ENCODE data around the gene EVA1C. TPM values are rescaled to one million over a fixed set of nuclear protein-coding genes. Genes with fewer than 3 reads are reported as not detected.
"Not testable (repeated sequence)": the region's sequence is repeated elsewhere in the genome, so short reads cannot be mapped to it uniquely, and the experiment has no call there.

EVA1C gene
- total RNA-seq, 1 donor from 2014 or later, result 34.8 TPM

DNA sequence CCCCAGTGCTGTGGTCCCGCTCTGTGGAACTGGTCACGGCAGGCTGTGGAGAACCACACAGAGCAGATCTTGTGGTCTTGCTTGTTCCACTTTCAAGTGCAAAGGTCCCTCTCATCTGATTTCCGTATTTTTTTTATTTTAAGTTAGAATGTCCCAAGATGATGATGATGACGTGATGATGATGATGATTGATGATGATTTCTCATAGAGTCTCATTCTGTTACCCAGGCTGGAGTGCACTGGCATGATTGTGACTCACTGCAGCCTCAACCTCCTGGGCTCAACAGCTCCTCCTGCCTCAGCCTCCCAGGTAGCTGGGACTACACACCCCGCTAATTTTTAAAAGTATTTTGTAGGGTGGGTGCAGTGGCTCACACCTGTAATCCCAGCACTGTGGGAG is 12.2 kb downstream of the EVA1C start:
- no peak for DNase-seq (ENCODE audit: low spot score)

DNA sequence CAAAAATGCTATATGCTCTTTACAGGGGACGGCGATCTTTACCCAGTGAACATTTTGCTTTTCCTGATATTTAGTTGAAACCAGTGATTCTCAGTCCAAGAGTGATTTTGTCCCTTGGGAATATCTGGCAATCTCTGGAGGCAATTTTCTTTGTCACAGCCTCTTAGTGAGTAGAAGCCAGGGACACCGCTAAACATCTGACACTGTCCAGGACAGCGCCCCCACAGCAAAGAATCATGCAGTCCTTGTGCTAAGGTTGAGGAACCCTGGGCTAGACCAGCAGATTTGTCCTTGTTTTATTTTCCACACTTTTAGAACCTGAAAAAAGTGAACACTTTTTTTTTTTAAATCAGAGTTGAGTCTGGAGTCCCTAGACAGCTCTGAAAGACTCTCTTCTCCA is 13.1 kb downstream of the EVA1C start:
- DNase-seq (ENCODE audit: low spot score), result no peak

DNA sequence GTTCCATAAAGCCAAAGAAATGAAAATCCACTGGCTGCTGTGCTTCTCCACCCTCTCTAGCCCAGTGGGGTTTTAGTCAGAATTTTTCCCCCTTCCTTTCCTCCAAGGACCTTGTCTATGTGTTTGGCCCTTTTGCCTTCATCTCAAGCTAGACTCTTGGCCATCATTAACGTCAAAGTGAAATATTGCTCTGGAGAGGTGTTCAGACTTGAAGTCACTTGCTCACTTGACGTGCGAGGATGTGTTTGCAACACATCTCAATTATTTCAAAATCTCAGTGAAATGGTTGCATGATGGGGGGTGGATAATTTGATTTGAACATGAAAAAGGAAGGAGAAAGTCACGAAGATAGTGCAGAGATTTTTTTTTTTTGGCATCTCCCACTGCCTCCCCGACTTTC is 13.6 kb downstream of the EVA1C start:
- DNase-seq (ENCODE audit: low spot score), result no peak

DNA sequence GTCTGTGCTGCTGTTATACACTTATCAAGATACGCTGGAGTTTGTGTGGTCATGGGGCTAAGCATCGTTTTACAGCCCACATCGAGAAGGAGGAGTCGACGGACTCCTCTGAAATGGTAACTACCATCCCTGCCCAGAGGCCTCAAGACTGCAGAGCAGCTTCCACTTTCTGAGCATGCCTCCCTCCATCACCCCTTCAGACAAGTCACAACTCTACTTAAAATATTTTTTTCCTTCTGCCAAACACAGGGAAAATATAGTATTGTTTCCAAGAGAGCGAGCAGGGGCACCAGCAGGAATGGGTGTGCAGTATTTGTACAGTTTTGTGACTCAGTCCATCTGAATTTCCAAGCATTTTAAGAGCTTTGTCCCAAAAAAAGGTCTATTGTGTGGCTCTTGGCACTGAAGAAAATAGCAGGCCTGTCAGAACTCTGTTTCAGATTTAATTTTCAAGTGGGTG is 14.1 kb downstream of the EVA1C start:
- DNase-seq (ENCODE audit: low spot score), result no peak

DNA sequence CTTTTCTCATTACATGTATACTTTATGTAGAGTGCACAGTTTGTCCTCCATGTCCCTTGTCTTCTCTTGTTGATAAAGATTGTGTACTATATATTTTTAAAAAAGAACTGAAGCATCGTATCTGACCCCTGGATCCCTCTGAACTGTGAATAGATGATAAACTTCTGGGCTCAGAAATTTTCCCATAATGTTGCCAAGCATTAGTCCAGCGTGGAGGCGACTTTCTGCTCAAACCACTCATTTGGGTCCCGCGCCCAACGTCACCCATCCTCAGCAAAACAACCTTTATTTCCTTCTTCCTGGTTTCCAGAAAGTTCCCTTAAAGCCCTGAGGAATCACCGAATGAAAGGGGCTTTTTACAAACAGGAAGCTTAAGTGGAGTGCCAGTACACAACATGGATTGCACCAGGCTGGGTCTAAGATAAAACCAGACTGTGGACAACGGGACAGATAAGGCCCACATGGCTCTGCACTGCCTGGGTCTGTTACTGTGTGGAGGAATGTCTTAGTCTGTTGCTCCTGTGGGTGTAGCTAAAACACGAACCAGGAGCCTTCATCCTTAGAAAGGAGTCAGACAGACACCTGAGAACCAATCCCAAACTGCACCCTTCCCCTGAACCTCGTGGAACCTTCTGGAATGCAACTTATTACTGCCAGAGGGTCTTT is 15.6 kb downstream of the EVA1C start:
- no peak for DNase-seq (ENCODE audit: low spot score)

DNA sequence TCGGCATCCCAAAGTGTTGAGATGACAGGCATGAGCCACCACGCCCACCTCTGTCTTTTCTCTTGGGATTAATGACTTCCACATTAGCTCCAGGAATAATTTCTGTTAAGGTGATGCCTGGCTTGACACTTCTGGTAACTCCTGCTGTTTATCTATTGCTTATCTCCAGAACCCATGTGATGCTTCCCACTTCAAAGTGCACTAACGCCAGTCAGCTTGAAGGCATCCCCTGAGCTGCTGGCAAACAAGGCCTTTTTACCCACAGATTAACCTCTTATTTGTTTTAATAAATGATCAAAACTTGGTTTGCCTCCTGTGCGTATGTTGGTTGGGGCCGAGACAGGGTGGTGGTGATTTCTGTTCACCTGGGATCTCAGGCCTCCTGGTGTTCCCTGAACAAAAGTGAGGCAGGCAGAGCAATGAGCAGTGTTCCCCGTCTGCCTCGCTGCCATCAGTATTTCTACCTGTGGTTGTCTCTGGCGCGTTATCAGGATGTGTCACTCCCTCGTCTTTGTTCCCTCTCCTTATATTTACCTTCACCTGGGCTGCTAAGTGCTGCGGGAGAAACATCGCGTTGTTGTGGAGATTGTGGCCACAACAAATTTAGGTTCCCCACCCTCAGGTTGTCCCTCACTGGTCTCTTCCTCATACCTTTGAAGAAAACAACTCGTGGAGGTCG is 20.6 kb downstream of the EVA1C start:
- peak; percentile 42 for DNase-seq (ENCODE audit: low spot score)

DNA sequence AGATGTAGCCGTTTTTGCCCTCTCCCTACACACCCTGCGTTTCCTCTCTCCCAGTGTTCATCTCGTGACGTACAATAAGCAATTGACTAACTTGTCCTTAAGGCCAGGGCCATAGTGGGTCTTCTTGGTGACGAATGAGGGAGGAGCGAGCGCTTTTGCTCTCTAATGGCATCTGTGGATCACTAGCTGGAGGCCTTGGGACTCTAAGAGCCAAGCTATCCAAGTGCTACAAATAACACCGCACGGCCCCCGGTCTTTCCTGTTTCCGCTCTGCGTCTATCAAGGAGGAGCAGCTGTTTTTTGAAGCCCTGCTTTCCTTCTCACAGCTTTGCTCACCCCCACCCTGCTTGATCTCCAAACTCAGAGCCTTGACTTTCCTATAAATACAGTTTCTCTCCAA is 25.2 kb downstream of the EVA1C start:
- no peak for DNase-seq (ENCODE audit: low spot score)

DNA sequence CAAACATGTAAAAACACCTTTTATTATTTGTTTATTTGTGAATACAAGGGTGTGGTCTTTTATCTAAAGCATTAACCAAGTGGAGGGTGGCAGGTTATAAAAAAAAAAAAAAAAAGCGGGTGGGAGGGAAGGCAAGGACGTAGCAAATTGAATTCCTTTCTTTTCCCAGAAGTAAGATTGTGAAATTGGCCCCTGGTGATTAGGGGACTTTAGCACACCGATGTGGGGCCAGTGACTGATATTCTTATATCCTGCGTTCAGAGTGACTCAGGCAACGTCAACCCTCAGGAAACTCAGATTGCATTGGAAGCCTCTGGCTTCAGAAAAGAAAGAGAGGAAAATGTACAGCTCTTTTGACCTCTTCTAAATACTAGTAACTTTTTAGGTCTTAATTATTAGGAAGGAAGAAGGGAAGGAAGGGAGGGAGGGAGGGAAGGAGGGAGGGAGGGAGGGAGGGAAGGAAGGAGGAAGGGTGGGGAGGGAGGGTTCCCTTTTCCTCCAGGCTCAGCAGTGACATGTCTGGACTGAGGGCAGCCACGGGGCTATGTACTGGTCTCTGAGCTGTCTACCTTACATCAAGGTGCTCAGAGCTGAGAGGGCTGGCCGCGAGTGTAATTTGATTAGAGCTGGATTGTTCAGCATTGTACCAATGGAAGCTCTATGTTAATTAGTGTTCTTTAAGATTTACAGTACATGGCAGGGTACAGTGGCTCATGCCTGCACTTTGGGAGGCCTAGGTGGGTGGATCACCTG is 30.2 kb downstream of the EVA1C start:
- no peak for DNase-seq (ENCODE audit: low spot score)

DNA sequence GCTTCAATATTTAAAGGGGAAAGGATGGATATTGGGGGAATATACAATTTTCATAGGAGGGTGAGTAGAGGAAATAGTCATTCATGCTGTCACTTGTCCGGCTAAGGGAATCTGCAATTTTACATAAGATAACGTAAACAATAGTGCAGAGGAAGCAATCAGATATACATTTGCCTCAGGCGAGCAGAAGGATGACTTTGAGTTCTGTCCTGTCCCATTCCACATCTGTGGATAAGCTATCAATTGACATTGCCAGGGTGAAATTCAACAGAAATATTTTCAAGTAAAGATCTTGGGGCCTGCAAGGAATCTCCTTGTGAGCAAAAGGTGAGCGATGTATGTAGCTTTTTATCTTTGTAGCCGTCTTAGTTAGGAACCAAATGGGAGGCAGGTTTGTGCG is 32.6 kb downstream of the EVA1C start:
- no peak for DNase-seq (ENCODE audit: low spot score)

DNA sequence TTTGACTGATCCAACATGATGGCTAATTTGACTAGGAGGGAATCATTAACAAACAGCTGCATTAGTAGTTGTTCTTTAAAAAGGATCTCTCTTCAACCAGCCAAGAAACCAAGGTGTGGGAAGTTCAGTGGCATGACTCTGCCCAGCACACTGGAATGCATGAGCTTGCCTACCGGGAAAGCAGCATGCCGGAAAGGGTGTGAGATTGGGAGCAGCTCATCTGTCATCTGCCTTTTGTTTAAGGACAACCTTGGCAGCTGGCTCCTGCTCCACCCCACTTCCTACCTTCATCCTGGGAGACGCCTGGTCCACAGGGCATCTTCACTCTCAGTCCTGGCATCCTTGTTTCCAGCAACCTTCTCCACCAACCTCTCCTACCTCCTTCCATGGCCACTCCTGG is 33.9 kb downstream of the EVA1C start:
- DNase-seq (ENCODE audit: low spot score), result not testable (repeated sequence)

DNA sequence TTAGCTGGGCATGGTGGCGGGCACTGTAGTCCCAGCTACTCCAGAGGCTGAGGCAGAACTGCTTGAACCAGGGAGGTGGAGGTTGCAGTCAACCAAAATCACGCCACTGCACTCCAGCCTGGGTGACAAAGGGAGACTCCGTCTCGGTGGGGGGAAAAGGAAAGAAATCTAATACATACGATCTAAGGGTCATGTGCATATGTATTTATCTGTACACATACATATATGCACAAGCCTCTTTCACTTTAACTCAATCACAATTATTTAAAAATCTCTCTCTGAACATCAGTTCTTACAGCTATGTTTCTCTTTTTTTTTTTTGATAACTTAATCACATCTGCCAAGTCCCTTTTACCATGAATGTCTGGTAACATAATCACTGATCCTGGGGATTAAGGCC is 34.7 kb downstream of the EVA1C start:
- no peak for DNase-seq (ENCODE audit: low spot score)

DNA sequence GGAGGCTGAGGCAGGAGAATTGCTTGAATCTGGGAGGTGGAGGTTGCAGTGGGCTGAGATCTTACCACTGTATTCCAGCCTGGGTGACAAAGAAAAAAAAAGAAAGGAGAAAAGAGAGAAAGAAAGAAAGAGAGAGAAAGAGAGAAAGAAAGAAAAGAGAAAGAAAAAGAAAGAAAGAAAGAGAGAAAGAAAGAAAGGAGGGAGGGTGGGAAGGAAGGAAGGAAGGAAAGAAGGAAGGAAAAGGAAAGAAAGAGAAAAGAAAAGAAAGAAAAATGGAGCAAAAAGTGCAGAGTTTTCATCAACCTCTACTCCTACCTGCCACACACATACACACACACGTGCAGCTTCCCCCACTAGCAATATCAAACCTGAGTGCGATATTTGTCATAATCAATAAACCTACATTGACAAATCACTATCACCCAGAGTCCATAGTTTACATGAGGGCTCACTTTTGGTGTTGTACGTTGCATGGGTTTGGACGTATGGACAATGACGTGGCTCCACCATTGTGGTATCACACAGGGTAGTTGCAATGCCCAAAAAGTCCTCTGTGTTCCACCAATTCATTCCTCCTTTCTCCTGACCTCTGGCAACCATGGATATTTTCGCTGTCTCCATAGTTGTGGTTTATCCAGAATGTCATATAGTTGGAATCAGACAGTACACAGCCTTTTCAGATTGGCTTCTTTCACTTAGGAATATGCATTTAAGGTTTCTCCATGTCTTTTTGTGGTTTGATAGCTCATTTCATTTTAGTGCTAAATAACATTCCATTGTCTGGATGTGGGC is 36.5 kb downstream of the EVA1C start:
- DNase-seq (ENCODE audit: low spot score), result no peak

DNA sequence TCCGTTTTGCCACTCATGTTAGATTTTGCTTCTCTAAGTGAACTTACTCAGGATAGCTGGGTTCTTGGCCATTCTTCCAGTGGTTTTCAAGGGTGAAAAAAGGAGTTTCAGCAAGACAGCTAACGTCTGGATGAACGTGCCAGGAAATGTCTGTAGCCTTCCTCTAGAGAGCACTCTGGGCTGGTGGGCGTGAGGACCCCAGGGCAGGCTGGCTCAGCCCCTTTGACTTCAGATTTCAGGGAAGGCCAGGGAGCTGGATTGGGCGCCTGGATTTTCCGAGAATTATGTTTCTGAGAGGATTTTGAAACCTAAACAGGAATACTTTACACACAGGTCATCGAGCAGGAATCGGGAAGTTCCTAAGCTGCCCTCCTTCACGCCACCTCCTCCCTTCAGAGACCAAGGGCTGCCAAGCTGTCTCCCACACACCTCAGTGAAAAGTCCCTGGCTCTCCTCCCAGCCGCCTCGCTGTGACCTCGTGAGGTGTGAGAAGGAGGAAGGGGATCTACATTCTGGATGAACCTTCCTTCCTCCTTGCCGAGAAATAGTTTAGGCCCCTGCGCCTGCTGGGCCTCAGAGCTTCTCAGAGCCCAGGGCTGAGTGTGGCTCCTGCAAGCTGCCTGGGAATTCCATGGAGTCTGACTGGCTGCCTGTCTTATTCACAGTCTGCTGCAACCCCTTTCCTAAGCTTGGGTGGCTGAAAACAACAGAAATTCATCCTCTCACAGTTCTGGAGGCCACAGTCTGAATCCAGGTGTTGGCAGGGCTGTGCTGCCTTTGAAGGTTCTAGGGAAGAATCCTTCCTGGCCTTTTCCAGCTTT is 38.6 kb downstream of the EVA1C start:
- DNase-seq (ENCODE audit: low spot score), result peak; percentile 68

DNA sequence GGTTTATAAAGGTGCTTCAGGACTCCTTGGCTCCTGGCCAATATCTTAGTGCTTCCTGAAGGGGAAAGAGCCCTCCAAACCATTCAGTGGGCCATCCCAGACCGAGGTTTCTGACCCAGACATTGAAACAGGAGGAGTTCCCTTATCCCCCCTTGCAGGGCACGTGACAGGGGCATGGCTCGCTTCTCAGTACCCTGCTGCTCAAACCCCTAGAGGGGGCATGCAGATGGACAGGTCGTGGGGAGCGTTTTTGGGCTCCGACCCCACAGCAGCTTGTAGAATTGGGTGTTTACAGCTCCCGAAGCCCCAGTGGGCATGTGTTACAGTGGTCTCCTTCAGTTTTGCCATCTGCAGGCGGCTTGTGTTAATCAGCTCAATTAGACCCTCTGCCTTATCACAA is 39.7 kb downstream of the EVA1C start:
- not testable (repeated sequence) for DNase-seq (ENCODE audit: low spot score)

DNA sequence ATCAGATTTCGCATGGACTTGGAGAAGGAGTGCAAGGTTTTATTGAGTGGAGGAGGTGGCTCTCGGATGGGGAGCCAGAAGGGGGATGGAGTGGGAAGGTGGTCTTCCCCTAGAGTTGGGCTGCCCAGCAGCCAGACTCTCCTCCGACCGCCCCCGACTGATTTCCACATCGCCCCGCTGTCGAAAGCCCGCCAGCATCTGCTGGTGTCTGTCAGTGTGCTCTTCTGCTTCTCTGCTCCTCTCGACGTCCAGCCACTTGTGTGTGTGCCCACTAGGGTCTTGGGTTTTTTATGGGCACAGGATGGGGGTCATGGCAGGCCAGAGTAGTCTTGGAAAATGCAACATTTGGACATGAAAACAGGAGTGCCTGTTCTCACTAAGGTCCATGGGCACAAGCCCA is 40.1 kb downstream of the EVA1C start:
- no peak for DNase-seq (ENCODE audit: low spot score)

DNA sequence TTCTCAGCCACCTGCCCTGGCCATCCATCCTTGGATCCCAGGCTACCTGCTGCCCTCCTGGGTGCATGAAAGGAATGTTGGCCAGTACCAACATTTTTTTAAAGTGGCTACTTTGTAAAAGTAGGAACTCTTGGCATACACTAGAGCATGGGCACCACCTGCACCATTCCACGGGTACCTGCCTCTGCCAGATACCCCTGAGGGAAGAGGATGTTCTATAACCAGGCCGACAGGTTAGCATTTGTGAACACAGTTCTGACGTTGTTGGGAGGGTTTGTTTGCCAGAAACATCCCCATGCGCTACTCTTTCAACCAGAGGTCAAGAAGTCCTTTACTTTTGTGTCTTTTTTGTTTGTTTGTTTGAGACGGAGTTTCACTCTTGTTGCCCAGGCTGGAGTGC is 43.0 kb downstream of the EVA1C start:
- DNase-seq (ENCODE audit: low spot score), result no peak

DNA sequence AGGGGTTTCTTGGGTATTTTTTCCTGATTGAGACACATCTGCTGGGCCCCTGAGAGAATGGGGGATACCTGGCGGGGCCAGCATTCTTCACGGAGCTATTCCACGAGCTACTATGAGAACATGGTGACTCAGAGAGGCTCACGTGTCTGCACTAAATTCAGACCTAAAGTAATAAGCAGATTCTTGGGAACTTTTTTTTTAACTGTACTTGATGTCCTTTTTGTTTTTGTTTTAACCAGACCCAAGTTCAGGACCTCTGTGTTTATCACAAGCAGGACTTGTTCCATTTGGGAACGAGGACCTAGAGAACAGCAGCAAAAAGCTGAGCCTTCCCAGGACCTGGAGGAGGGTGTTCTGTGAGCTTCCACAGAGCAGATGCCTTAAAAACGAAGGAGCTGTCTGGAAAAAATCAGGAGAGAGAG is 44.0 kb downstream of the EVA1C start:
- DNase-seq (ENCODE audit: low spot score), result peak; percentile 60

DNA sequence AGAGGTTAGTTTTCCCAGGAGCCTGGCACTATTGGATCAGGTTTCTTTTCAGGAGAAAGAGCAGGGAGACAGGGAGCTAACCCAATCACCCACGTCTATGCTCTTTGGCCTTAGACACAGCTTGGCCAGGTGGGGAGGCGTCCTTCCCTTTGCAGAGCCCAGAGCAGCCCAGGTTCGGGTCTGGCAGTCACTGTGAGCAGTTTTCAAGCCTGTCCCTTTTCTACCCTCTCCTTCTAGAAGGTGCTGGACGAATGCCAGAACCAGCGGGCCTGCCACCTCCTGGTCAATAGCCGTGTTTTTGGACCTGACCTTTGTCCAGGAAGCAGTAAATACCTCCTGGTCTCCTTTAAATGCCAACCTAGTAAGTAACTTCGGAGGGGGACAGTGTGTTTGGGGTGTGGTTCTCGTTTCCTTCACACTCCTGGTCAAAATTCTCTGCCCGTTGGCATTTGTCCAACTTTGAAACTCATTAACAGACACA is 44.9 kb downstream of the EVA1C start:
- DNase-seq (ENCODE audit: low spot score), result peak; percentile 64

DNA sequence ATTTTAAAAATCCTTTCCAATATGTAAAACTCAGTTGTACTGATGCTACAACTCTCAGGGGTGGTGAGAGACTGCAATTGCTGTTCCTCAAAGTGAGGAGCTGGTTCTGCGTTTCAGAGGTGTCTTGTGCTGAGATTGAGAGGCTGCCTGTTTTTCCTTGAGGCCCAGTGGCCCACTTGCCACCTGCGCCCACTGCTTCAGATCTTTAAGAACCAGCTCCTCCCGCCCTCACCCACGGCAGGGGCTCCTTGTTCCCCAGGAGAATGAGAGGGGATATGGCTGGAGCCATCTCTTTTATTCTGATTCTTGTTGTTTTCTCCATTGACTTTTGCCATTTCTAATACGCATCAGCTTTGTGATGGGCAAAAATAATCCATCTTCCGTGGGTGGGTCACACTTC is 45.5 kb downstream of the EVA1C start:
- DNase-seq (ENCODE audit: low spot score), result no peak

DNA sequence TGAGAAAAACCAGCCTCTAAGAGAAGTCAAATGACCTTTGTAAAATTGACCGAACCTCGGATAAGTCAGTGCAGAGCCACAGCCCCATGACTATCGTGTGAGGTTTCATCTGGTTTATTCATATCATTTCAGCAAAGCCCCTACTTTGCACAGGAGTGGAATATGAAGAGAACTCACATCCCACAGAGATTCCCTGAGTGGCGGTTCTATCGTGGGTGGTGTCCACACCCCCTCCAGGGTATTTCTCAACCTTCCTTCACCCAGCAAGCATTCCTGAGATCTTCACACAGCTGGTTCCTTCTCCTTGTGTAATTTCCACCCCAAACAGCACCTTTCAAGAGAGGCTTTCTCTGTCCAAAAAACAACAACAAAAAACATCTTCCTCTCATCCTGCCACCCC is 47.5 kb downstream of the EVA1C start:
- no peak for DNase-seq (ENCODE audit: low spot score)

DNA sequence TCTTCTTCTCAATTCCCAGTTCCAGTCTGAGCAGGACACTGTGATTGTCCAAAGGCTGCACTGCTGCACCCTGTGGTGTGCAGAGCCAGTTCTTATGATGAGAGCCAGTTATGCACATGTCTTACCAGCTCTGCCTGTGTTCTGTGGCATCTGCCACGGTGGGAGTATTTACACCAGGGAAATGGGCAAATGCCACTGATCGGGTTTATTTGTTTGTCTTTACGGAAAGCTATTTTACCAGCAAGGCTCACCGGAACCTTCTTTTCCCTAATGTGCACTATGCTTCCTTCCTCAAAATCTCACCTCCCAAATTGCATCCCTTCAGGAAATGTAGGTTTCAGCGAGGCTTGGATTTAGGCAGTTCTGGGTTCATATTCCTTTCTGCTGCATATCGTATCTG is 49.0 kb downstream of the EVA1C start:
- no peak for DNase-seq (ENCODE audit: low spot score)
